Cardiac fibroblast (primary cell): ENCODE measurements around the gene FAM117A.

Experiments used
- DNase-seq, 2 donors: peaks; one replicate each; pipeline versions ENCODE4 v3.0.0 to v3.0.0-alpha.2; 2010; ENCODE audit warnings: low read depth in 2 of 2
- H3K4me3 ChIP-seq, 2 donors: replicated peaks in 1 of 2; 1 replicate in 1 of 2; 2 replicates in 1 of 2; pipeline ENCODE4 v1.5.1; 2011; ENCODE audit warnings: low read depth in 2 of 2, low read length in 2 of 2, mild to moderate bottlenecking in 2 of 2, moderate library complexity in 1 of 2
- TF ChIP-seq, protein P1 (sequence below): IDR thresholded peaks from one replicate; pipeline ENCODE4 v1.5.1; 2011; ENCODE audit warnings: low read depth, mild to moderate bottlenecking, low read length, inconsistent platforms

The FAM117A gene

DNA sequence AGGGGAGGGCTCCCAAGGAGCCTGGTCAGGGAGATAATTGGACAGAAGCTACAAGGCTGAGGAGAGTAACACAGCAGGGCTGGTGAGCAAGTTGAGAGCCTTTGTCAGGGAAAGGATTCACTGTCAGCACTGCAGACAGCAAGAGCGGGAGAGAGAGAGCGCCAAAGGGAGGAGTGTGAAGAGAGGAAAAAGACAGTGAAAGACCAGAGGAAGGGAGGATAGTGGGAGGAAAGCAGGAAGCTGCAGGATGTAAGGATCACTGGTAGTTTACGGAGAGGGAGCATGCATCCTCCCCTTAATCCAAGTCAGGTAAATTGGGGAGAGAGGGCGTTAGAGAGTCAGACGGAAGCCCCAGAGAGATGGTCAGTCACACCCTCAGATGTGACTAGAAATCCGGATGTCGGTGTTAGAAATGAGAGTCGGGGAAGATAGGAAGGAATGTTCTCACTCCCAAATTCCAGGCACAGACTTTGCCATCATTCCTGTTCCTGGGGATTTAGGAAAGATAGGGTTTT is 72.2 kb downstream of the FAM117A start:
- no peak overlapping the region for H3K4me3 ChIP-seq
- DNase-seq, result peak; percentile 14 to 28
- TF ChIP-seq, protein P1, sequence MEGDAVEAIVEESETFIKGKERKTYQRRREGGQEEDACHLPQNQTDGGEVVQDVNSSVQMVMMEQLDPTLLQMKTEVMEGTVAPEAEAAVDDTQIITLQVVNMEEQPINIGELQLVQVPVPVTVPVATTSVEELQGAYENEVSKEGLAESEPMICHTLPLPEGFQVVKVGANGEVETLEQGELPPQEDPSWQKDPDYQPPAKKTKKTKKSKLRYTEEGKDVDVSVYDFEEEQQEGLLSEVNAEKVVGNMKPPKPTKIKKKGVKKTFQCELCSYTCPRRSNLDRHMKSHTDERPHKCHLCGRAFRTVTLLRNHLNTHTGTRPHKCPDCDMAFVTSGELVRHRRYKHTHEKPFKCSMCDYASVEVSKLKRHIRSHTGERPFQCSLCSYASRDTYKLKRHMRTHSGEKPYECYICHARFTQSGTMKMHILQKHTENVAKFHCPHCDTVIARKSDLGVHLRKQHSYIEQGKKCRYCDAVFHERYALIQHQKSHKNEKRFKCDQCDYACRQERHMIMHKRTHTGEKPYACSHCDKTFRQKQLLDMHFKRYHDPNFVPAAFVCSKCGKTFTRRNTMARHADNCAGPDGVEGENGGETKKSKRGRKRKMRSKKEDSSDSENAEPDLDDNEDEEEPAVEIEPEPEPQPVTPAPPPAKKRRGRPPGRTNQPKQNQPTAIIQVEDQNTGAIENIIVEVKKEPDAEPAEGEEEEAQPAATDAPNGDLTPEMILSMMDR, result no peak

DNA sequence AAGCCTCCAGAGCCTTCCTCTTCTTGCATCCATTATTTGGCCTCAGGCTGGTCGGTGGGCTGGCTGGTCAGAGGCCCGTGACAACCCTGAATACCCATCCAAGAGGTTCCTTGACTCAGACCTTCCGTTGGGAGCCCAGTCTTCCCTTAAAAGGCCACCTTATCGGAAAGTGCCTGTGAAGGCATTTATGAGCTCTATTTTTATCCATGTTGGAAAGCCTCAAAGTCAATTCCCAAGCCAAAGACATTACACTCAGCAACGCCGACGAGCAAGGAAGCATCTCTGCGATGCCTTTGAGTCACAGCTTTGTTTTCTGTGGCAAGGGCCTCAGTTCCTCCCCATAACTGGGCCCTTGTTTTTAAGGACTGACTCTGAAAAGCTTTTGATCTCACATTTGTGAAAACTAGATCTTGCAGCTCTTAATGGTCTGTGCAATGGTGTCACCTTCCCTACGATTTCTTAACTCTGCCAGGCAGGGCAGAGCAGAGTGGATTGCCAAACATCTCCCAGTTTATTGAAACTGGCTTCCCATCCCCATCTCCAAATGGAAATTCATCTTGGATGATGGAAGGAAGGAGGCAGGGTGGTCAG is 72.8 kb downstream of the FAM117A start:
- no peak overlapping the region for H3K4me3 ChIP-seq
- DNase-seq, result peak; percentile 76 to 89
- TF ChIP-seq, protein P1, result no peak

DNA sequence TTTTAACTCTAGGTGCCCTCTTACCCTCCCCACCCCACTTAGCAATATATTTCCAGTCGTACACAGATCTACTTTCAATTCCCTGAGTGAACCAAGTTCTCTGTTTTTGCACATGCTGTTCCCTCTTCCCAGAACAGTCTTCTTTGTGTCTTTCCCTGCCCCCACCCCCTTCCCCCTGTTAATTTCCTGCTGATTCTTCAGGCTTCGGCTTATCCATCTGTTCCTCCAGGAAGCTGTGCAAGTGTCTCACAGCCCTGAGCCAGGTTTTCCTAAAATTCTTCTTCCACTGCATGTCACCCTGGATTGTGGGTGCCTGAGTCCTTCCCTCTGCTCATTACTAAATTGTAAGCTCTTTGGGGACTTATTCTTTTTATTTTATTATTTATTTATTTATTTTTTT is 73.7 kb downstream of the FAM117A start:
- no peak for DNase-seq
- TF ChIP-seq, protein P1, result no peak
- H3K4me3 ChIP-seq, result no peak overlapping the region

DNA sequence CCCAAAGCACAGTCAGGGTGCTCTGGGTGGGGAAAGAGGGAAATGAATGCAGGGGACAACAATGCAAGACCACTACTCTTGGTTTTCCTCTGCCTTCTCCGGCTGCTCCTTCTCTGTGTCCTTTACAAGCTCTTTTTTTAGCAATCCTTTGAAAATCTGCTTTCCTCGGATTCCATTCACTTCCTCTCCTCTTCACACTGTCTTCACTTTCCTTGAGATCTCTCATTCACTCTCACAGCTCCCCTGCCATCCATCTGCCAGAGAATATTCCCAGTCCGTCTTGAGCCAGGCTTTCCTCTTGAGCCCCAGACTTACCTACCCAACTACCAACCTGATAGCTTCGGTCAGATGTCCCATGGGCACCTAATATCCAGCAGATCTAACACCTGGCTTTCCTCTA is 75.1 kb downstream of the FAM117A start:
- no peak for DNase-seq
- TF ChIP-seq, protein P1, result no peak
- H3K4me3 ChIP-seq, result no peak overlapping the region

DNA sequence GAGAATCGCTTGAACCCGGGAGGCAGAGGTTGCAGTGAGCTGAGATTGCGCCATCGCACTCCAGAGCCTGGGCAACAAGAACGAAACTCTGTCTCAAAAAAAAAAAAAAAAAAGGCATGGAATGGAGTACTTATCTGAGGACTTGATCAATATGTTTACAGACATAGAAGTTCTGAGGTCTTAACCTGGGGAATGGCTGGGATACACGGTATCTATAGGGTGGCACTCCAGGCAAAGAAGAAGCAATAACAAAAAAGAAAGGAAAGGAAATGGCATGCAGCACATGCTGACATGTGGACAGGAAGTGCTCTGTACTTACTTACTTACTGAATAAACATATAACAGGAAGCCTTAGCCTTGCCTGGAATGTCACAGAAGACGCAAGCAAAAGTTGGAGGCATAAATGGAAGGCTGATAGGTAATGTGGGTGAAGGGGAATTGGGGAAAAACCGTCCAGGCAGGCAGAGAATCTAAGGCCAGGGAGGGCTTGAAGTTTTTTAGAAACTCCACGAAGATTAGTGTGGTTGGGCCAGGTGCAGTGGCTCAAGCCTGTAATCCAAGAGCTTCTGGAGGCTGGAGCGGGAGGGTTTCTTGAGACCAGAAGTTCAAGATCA is 75.9 kb downstream of the FAM117A start:
- H3K4me3 ChIP-seq, result no peak overlapping the region

DNA sequence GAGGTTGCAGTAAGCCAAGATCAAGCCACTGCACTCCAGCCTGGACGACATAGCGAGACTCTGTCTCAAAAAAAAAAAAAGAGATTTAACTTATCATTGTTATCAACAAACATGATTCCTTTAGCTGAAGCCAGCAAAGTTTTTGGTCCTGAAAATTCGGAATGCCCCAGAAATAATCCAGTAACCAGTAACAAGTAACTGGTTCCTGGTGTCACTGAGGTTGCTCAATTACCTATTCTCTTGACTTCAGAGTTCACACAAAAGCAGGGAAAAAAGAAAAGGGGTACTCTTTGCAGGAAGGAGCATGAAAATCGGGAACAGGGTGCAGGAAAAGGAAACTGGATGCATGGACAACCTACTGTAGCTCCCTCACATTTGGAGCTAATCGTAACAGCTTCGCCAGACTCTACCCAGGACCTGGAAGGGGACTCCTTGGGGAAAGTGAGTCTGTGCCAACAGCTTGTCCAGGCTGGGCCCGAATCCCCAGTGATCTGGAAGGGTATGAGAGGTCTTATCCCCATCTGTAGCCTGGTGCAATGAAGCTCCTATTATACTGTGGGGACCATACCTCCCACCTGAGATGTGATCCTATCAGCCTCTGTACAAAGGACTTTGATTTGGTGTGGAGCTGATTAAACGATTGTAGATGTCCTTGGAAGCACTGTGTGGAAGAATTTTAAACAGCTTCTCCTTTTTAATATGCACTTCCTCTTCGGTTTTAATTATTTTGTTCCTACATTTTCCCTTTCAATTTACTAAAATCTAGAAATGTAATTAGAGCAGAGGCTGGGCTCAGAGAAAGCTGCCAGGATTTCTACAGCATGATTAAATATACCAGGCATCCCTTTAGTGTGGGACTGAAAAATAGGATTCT is 82.6 kb downstream of the FAM117A start:
- no peak overlapping the region for H3K4me3 ChIP-seq
- DNase-seq, result no peak
- TF ChIP-seq, protein P1, result no peak

More for the DNA sequence above, 75.9 kb downstream of the FAM117A start:
- DNase-seq, result peak; percentile 71 to 88
- TF ChIP-seq, protein P1, result no peak
